T follicular helper cell (primary cell): ENCODE measurements around the gene CD79A.
"Not testable (repeated sequence)": the region's sequence is repeated elsewhere in the genome, so short reads cannot be mapped to it uniquely, and the experiment has no call there.

Source experiments
- DNase-seq: peaks from one replicate; pipeline ENCODE4 v3.0.0-alpha.2; 2020; ENCODE audit warnings: low read depth

The CD79A gene

GRCh38 chr19:41863209-41863931, 13.7 kb upstream of the CD79A start:
- DNase-seq: no peak

GRCh38 chr19:41864374-41864773, 12.7 kb upstream of the CD79A start:
- DNase-seq: no peak

GRCh38 chr19:41866284-41866683, 10.8 kb upstream of the CD79A start:
- DNase-seq: no peak

- DNase-seq: no peak
Measured at GRCh38 chr19:41868120-41868988, 8.7 kb upstream of the CD79A start.

- no peak for DNase-seq
Measured at GRCh38 chr19:41868989-41869300, 8.1 kb upstream of the CD79A start.

- no peak for DNase-seq
Measured at GRCh38 chr19:41869374-41869955, 7.6 kb upstream of the CD79A start.

GRCh38 chr19:41870401-41870873, 6.6 kb upstream of the CD79A start:
- DNase-seq: no peak

- peak; percentile 34 for DNase-seq
Measured at GRCh38 chr19:41871573-41872383, 5.3 kb upstream of the CD79A start.

GRCh38 chr19:41872384-41872774, 4.7 kb upstream of the CD79A start:
- DNase-seq: no peak

- DNase-seq: peak; percentile 56
Measured at GRCh38 chr19:41872775-41873647, 4.1 kb upstream of the CD79A start.

GRCh38 chr19:41875973-41876372, 1.1 kb upstream of the CD79A start:
- not testable (repeated sequence) for DNase-seq

GRCh38 chr19:41877916-41878905, 1.1 kb downstream of the CD79A start:
- DNase-seq: no peak

GRCh38 chr19:41879080-41879479, 2.0 kb downstream of the CD79A start:
- no peak for DNase-seq

GRCh38 chr19:41879670-41880328, 2.7 kb downstream of the CD79A start:
- DNase-seq: no peak

GRCh38 chr19:41880329-41880708, 3.2 kb downstream of the CD79A start:
- DNase-seq: no peak

- DNase-seq: peak; percentile 38
Measured at GRCh38 chr19:41882568-41883462, 5.7 kb downstream of the CD79A start, which contains the start of gene ARHGEF1. ARHGEF1 (plus strand) TSS chr19:41883184; CDS start chr19:41888083, 4,899 bp downstream.

- no peak for DNase-seq
Measured at GRCh38 chr19:41883463-41883820, 6.4 kb downstream of the CD79A start.
